Coronary artery (tissue), 2 donors: ENCODE results near the gene KIF20B.

ENCODE experiments used
- DNase-seq: peaks from one replicate; pipeline ENCODE4 v3.0.0-alpha.2; 2017; ENCODE audit warnings: low spot score
- H3K27ac ChIP-seq, 2 donors: fragments of 200-600 bp; sonication (generic); one replicate each; pipeline ENCODE4 v1.5.1; 2016 to 2019
- H3K4me3 ChIP-seq: fragments of 200-600 bp; sonication (generic); 2 replicates; pipeline ENCODE4 v1.5.1; 2016; ENCODE audit warnings: mild to moderate bottlenecking, moderate library complexity
- TF ChIP-seq, protein P1 (sequence below): fragments of 200-600 bp; sonication (generic); IDR thresholded peaks from one replicate; pipeline ENCODE4 v1.5.1; 2019; ENCODE audit warnings: antibody characterized with exemption

Gene KIF20B, protein sequence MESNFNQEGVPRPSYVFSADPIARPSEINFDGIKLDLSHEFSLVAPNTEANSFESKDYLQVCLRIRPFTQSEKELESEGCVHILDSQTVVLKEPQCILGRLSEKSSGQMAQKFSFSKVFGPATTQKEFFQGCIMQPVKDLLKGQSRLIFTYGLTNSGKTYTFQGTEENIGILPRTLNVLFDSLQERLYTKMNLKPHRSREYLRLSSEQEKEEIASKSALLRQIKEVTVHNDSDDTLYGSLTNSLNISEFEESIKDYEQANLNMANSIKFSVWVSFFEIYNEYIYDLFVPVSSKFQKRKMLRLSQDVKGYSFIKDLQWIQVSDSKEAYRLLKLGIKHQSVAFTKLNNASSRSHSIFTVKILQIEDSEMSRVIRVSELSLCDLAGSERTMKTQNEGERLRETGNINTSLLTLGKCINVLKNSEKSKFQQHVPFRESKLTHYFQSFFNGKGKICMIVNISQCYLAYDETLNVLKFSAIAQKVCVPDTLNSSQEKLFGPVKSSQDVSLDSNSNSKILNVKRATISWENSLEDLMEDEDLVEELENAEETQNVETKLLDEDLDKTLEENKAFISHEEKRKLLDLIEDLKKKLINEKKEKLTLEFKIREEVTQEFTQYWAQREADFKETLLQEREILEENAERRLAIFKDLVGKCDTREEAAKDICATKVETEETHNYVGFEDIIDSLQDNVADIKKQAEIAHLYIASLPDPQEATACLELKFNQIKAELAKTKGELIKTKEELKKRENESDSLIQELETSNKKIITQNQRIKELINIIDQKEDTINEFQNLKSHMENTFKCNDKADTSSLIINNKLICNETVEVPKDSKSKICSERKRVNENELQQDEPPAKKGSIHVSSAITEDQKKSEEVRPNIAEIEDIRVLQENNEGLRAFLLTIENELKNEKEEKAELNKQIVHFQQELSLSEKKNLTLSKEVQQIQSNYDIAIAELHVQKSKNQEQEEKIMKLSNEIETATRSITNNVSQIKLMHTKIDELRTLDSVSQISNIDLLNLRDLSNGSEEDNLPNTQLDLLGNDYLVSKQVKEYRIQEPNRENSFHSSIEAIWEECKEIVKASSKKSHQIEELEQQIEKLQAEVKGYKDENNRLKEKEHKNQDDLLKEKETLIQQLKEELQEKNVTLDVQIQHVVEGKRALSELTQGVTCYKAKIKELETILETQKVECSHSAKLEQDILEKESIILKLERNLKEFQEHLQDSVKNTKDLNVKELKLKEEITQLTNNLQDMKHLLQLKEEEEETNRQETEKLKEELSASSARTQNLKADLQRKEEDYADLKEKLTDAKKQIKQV (N-terminal part only)

GRCh38 chr10:89701242-89702120, at the start of gene KIF20B:
Gene KIF20B (plus strand): TSS chr10:89701590. CDS start chr10:89705295, 3,705 bp downstream.
- Histone ChIP-seq H3K4me3 (peak within 1 kb of the TSS; percentile 83), H3K27ac (peak within 1 kb of the TSS; percentile 23 to 93)
- TF ChIP-seq, protein P1, sequence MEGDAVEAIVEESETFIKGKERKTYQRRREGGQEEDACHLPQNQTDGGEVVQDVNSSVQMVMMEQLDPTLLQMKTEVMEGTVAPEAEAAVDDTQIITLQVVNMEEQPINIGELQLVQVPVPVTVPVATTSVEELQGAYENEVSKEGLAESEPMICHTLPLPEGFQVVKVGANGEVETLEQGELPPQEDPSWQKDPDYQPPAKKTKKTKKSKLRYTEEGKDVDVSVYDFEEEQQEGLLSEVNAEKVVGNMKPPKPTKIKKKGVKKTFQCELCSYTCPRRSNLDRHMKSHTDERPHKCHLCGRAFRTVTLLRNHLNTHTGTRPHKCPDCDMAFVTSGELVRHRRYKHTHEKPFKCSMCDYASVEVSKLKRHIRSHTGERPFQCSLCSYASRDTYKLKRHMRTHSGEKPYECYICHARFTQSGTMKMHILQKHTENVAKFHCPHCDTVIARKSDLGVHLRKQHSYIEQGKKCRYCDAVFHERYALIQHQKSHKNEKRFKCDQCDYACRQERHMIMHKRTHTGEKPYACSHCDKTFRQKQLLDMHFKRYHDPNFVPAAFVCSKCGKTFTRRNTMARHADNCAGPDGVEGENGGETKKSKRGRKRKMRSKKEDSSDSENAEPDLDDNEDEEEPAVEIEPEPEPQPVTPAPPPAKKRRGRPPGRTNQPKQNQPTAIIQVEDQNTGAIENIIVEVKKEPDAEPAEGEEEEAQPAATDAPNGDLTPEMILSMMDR: peak; percentile 29
- DNase-seq: peak; percentile 96

- Histone ChIP-seq H3K4me3 (no peak overlapping the region), H3K27ac (no peak overlapping the region)
- TF ChIP-seq, protein P1: no peak
- no peak for DNase-seq
Measured at GRCh38 chr10:89651916-89652573, 49.3 kb upstream of the KIF20B start.

DNA sequence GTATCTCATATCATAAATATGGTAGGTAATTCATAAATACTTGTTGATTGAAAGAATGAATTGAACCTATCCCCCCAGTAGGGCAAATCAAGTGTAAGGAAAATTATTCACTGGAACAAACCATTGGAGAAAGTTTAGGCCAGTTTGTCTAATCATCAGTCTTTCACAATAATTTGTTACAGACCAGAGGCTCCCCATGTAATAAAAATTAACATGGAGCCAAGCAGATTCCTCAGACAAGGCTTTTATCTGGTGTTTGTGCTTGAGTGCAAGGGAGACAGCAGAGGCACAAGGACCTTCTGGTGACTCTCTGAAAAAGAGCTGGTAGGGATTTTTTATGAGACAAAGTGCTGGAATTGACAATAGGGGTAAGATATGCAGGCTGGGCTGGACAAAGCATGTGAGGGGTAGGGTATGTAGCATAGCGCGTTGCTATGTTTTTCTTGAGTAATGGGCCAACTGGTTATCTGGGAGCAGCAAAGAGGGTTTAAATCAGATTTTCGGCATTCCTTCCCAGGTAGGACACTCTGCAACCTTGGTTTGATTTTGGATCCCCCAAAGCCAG, 48.5 kb upstream of the KIF20B start:
- H3K4me3 ChIP-seq: no peak overlapping the region
- TF ChIP-seq, protein P1: no peak
- no peak overlapping the region for H3K27ac ChIP-seq
- no peak for DNase-seq

GRCh38 chr10:89653410-89653869, 48.0 kb upstream of the KIF20B start:
- H3K27ac ChIP-seq: no peak overlapping the region
- TF ChIP-seq, protein P1: no peak
- no peak overlapping the region for H3K4me3 ChIP-seq
- DNase-seq: no peak

GRCh38 chr10:89655722-89656121, 45.7 kb upstream of the KIF20B start:
- TF ChIP-seq, protein P1: no peak
- DNase-seq: no peak
- H3K4me3 ChIP-seq: no peak overlapping the region
- no peak overlapping the region for H3K27ac ChIP-seq
